Measurements from ENCODE around the gene DIMT1. TPM values are rescaled to one million over a fixed set of nuclear protein-coding genes. Genes with fewer than 3 reads are reported as not detected.

Gene DIMT1
- total RNA-seq, 1 donor from 2014 or later, result 21.5 TPM

DNA sequence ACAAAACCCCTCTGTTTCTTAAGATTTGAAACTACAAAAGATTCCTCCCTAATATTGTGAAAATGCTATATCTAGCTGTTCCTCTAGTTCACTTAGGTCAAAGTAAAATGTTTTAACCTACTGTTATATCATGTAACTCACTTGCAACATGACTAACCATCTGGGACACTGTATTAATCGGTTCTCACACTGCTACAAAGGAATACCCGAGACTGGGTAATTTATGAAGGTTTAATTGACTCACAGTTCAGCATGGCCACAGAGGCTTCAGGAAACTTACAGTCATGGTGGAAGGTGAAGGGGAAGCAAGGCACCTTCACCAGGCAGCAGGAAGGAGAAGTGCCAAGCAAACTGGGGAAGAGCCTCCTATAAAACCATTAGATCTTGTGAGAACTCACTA lies 34.7 kb downstream of the DIMT1 start:
- ATAC-seq, result no peak

DNA sequence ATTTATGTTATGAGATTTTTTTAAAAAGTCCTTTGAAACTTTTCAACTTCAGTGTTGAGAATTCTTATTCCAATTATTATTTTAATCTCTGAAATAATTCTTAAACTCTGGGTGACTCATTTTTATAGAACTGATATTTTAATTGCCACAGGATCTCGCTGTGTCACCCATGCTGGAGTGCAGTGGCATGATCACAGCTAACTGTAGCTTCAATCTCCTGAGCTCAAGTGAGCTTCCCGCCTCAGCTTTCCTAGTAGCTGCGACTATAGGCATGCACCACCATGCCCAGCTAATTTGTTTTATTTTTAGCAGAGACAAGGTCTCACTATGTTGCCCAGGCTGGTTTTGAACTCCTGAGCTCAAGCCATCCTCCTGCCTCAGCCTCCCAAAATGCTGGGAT lies 41.0 kb downstream of the DIMT1 start:
- ATAC-seq, result no peak

DNA sequence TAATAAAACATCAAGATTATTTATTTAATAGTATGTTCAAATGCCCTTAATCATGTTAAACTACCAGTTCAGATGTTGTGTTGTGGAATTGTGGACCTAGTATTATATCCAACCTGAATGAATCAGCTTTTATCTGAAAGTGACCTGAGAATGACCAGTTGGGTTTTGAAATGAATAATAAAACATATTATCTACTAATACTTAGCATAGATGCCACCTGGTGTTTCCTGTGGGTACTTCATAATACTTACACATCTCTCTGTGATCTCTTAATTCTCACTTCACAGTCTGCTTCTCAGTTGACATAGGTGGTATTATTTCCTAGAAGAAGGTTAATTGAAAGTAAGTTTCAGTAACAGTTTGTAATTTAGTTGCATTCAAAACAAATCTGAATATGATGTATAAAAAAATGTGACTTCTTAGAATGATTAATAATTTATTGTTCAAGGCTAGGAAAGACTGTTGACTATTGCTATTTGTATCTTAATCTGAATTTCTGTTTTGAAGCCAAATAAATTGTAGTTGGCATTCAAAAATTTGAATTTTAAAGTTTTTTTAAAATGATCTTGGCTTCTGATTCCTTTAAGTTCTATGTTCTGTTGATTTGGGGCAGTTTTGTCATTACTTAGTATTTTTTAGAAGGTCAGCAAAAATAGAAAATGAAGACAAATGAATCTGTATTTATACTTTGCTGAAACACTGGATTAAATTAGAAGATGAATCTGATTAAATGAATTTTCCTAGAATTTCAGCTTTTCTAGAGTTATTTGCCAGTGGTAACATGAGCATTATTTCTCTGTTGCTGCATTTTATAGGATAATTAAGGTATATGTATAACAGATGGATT lies 49.5 kb downstream of the DIMT1 start:
- ATAC-seq, result peak; percentile 74

GRCh38 chr5:62348723-62349481 lies 54.8 kb downstream of the DIMT1 start:
- no peak for ATAC-seq

GRCh38 chr5:62347928-62348327 lies 55.8 kb downstream of the DIMT1 start:
- no peak for ATAC-seq

GRCh38 chr5:62346748-62347147 lies 57.0 kb downstream of the DIMT1 start:
- no peak for ATAC-seq

GRCh38 chr5:62343428-62343827 lies 60.3 kb downstream of the DIMT1 start:
- peak; percentile 53 for ATAC-seq

GRCh38 chr5:62342476-62342837 lies 61.2 kb downstream of the DIMT1 start:
- ATAC-seq, result no peak

GRCh38 chr5:62341783-62342475 lies 61.8 kb downstream of the DIMT1 start:
- ATAC-seq, result no peak

- no peak for ATAC-seq
Measured at GRCh38 chr5:62340979-62341378, 62.7 kb downstream of the DIMT1 start.

GRCh38 chr5:62340392-62340791 lies 63.3 kb downstream of the DIMT1 start:
- ATAC-seq, result no peak

Other genes starting within 250 kb of the DIMT1 start
- gene KIF2A, start 97.7 kb downstream of the DIMT1 start, total RNA-seq, result 23.3 TPM
- gene IPO11, start 8.9 kb upstream of the DIMT1 start, total RNA-seq, result 30.2 TPM
- 0.16 TPM for gene LRRC70, start 174.9 kb upstream of the DIMT1 start, total RNA-seq